ENCODE data around the gene ARHGAP25.

ARHGAP25 gene

GRCh38 chr2:68846091-68846490, 111.5 kb downstream of the ARHGAP25 start:
- TF ChIP-seq, protein P1, sequence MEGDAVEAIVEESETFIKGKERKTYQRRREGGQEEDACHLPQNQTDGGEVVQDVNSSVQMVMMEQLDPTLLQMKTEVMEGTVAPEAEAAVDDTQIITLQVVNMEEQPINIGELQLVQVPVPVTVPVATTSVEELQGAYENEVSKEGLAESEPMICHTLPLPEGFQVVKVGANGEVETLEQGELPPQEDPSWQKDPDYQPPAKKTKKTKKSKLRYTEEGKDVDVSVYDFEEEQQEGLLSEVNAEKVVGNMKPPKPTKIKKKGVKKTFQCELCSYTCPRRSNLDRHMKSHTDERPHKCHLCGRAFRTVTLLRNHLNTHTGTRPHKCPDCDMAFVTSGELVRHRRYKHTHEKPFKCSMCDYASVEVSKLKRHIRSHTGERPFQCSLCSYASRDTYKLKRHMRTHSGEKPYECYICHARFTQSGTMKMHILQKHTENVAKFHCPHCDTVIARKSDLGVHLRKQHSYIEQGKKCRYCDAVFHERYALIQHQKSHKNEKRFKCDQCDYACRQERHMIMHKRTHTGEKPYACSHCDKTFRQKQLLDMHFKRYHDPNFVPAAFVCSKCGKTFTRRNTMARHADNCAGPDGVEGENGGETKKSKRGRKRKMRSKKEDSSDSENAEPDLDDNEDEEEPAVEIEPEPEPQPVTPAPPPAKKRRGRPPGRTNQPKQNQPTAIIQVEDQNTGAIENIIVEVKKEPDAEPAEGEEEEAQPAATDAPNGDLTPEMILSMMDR (conservative IDR thresholded peaks at IDR 0.05), result no peak
- TF ChIP-seq ZFX (IDR thresholded peaks at IDR 0.05), result no peak
- H3K27ac ChIP-seq, result no peak overlapping the region

DNA sequence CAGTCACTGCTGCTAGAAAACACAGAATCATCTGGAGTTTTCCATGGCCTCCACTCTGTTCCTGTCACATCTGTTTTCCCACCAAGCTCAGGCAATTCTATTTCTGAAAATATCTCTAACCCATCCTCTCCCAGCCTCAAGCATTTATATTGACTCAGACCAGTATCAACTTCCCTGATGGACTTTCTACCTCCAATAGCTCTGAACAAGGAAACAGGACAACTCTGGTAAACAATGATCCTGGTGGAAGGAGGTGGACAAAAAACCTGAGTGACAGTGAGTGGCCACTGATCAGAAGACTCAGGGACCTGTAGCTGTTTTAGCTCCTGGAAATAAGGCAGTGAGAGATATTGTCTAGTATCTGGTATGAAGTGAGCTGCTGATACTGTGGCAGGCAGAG, 113.1 kb downstream of the ARHGAP25 start:
- no peak overlapping the region for H3K27ac ChIP-seq
- TF ChIP-seq ZFX (IDR thresholded peaks at IDR 0.05), result no peak
- TF ChIP-seq, protein P1 (conservative IDR thresholded peaks at IDR 0.05), result no peak

- no peak overlapping the region for H3K27ac ChIP-seq
- TF ChIP-seq, protein P1 (conservative IDR thresholded peaks at IDR 0.05), result no peak
- no peak for TF ChIP-seq ZFX (IDR thresholded peaks at IDR 0.05)
Measured at GRCh38 chr2:68849579-68850030, 115.0 kb downstream of the ARHGAP25 start.

- H3K27ac ChIP-seq, result no peak overlapping the region
- no peak for TF ChIP-seq ZFX (IDR thresholded peaks at IDR 0.05)
- TF ChIP-seq, protein P1 (conservative IDR thresholded peaks at IDR 0.05), result no peak
Measured at GRCh38 chr2:68850524-68850923, 115.9 kb downstream of the ARHGAP25 start.

GRCh38 chr2:68853035-68853434, 118.4 kb downstream of the ARHGAP25 start:
- no peak for TF ChIP-seq ZFX (IDR thresholded peaks at IDR 0.05)
- TF ChIP-seq, protein P1 (conservative IDR thresholded peaks at IDR 0.05), result no peak

GRCh38 chr2:68853915-68854314, 119.3 kb downstream of the ARHGAP25 start:
- no peak for TF ChIP-seq ZFX (IDR thresholded peaks at IDR 0.05)
- no peak overlapping the region for H3K27ac ChIP-seq

More at GRCh38 chr2:68853035-68853434, 118.4 kb downstream of the ARHGAP25 start:
- H3K27ac ChIP-seq, result no peak overlapping the region

DNA sequence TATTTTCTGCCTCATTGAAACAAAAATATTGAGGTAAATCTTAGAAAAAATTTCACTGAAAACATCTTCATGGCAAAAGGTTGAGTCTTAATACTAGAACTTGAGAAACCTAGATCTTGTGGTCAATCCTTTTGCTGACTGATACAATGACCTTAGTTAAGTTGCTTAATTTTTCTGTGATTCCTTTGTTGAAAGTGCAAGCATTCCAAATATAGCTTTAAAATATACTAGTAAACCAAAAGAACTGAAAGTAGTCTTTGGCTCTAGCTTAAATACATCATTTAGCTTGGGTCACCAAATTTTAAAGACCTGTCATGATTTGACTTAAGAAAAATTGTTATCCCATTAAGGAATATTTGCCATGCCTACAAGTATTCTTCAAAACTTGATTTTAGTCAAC, 119.9 kb downstream of the ARHGAP25 start:
- TF ChIP-seq, protein P1 (conservative IDR thresholded peaks at IDR 0.05), result no peak
- TF ChIP-seq ZFX (IDR thresholded peaks at IDR 0.05), result no peak

DNA sequence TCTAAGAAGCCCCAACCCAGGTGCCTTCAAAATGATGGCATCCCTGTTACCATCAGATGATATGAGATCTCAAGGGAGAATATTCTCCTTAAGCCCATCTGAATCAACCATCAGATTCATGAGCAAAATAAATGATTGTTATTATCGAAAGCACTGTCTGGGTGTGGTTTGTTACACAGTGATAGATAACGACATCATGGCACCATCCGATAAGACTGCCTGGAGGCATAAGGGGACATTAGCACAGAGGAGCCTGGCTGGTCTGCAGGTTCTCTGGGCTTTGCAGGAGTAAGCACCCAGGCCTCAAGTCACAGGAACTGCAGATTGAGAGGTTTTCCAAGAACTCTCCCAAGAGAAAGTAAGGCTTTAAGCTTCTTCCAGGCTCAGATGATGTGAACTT, 120.9 kb downstream of the ARHGAP25 start:
- H3K27ac ChIP-seq, result no peak overlapping the region
- TF ChIP-seq, protein P1 (conservative IDR thresholded peaks at IDR 0.05), result no peak

More for the DNA sequence above, 119.9 kb downstream of the ARHGAP25 start:
- H3K27ac ChIP-seq, result no peak overlapping the region

All from C4-2B (cell line).